Left lung (tissue), 10 donors: ENCODE measurements around the gene ZNF423. TPM values are rescaled to one million over a fixed set of nuclear protein-coding genes. Genes with fewer than 3 reads are reported as not detected.

Source experiments
- ATAC-seq: fragments of 200-7000 bp; cut with Tn5 transposase; one replicate; pipeline ENCODE4 v1.9.1; 2020; ENCODE audit warnings: moderate library complexity
- DNase-seq, 4 donors: peaks; one replicate each; pipeline ENCODE4 v3.0.0-alpha.2; 2013 to 2020
- H3K27ac ChIP-seq, 2 donors: fragments of 200-600 bp; sonication (generic) in 1 of 2; one replicate each; pipeline versions ENCODE4 v1.5.0 to v1.8.0; 2020 to 2021
- H3K27me3 ChIP-seq, 2 donors: fragments of 200-600 bp; sonication (generic) in 1 of 2; one replicate each; pipeline versions ENCODE4 v1.5.0 to v1.8.0; 2020 to 2021
- H3K36me3 ChIP-seq, 2 donors: fragments of 200-600 bp; sonication (generic) in 1 of 2; one replicate each; pipeline versions ENCODE4 v1.5.0 to v1.8.0; 2020 to 2021
- H3K4me1 ChIP-seq, 2 donors: fragments of 200-600 bp; one replicate each; pipeline ENCODE4 v1.8.0; 2021
- H3K4me3 ChIP-seq, 2 donors: fragments of 200-600 bp; sonication (generic) in 1 of 2; one replicate each; pipeline versions ENCODE4 v1.5.0 to v1.8.0; 2020 to 2021; ENCODE audit warnings: mild to moderate bottlenecking in 1 of 2
- H3K9me3 ChIP-seq, 2 donors: fragments of 200-600 bp; sonication (generic) in 1 of 2; one replicate each; pipeline versions ENCODE4 v1.5.0 to v1.8.0; 2020 to 2021
- intact Hi-C, 2 donors: fragments of 100-400 bp; cut with DNase I; formaldehyde crosslinking; loops; one replicate each; pipeline versions ENCODE4 v1.11.2 to v1.14.2; 2022
- polyA plus RNA-seq, 6 donors: library from polyadenylated mRNA; unstranded; fragments of 120-200 nt; gene quantifications; one replicate each; pipeline ENCODE4 v1.2.1, GENCODE V29; 2013; ENCODE audit not compliant: insufficient read length in 6 of 6
- total RNA-seq, 2 donors: library from RNA; stranded (reverse); fragmentation: NEBNext Ultra II Directional; extraction: Animal tissue kit (Norgen Biotek cat#: 25700); gene quantifications; one replicate each; pipeline ENCODE4 v1.2.1, GENCODE V29; 2021
- TF ChIP-seq, protein P1 (sequence below), 2 donors: fragments of 200-600 bp; sonication (generic) in 1 of 2; IDR thresholded peaks; one replicate each; pipeline versions ENCODE4 v1.5.0 to v1.8.0; 2021; ENCODE audit warnings: antibody characterized with exemption in 2 of 2
- donor health status: DM: no; HTN: yes; CAD: no.
- donor health status: DM: no; HTN: no; CAD: no.

Gene ZNF423
- total and polyA plus RNA-seq, 8 donors, result 7.8 to 30.5 (median 26.6) TPM

- H3K27ac ChIP-seq, result no peak overlapping the region
- H3K4me1 ChIP-seq, result peaks cover 0 to 5% of the 10 kb centered on the region in 2 donors
- H3K36me3 ChIP-seq, result no peaks in the 10 kb centered on the region
- ATAC-seq (no peak), DNase-seq (peak in 1 of 4 donors; percentile 10)
- H3K9me3 ChIP-seq, result no peaks in the 10 kb centered on the region
- intact Hi-C loops, result no loop called here
- peaks cover 0 to 15% of the 10 kb centered on the region in 2 donors for H3K27me3 ChIP-seq
- TF ChIP-seq, protein P1, sequence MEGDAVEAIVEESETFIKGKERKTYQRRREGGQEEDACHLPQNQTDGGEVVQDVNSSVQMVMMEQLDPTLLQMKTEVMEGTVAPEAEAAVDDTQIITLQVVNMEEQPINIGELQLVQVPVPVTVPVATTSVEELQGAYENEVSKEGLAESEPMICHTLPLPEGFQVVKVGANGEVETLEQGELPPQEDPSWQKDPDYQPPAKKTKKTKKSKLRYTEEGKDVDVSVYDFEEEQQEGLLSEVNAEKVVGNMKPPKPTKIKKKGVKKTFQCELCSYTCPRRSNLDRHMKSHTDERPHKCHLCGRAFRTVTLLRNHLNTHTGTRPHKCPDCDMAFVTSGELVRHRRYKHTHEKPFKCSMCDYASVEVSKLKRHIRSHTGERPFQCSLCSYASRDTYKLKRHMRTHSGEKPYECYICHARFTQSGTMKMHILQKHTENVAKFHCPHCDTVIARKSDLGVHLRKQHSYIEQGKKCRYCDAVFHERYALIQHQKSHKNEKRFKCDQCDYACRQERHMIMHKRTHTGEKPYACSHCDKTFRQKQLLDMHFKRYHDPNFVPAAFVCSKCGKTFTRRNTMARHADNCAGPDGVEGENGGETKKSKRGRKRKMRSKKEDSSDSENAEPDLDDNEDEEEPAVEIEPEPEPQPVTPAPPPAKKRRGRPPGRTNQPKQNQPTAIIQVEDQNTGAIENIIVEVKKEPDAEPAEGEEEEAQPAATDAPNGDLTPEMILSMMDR (IDR thresholded peaks at IDR 0.05), result no peak
- no peak overlapping the region for H3K4me3 ChIP-seq
These were observed 370.2 kb downstream of the ZNF423 start for GRCh38 chr16:49485663-49486062.

- H3K4me1 ChIP-seq, result peaks cover 0 to 5% of the 10 kb centered on the region in 2 donors
- ATAC-seq (no peak), DNase-seq (peak in 1 of 4 donors; percentile 6)
- H3K27ac ChIP-seq, result no peak overlapping the region
- TF ChIP-seq, protein P1 (IDR thresholded peaks at IDR 0.05), result no peak
- no peaks in the 10 kb centered on the region for H3K9me3 ChIP-seq
- no peaks in the 10 kb centered on the region for H3K36me3 ChIP-seq
- H3K4me3 ChIP-seq, result no peak overlapping the region
- H3K27me3 ChIP-seq, result peaks cover 0 to 15% of the 10 kb centered on the region in 2 donors
- intact Hi-C loops, result no loop called here
These were observed 371.0 kb downstream of the ZNF423 start for GRCh38 chr16:49484936-49485335.

DNA sequence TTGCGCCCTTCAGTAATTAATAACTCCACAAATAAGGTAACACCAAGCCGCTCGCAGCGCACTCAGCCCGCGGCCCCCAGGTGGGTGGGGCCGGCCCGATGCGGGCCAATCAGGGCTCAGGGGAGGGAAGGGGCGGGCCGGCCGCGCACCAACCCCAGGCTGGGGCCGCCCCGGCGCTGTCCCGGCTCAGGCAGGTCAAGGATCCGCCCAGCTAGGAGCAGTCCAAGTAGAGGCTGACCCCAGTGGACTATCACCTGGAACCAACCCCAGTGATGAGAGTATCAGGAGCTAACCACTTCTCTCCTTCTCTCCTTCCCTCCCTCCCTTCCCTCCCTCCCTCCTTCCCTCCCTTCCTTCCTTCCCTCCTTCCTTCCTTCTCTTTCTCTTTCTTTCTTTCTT, 371.5 kb downstream of the ZNF423 start:
- Histone ChIP-seq H3K4me3 (no peak overlapping the region), H3K27ac (no peak overlapping the region), H3K36me3 (no peaks in the 10 kb centered on the region), H3K4me1 (peaks cover 0 to 5% of the 10 kb centered on the region in 2 donors), H3K9me3 (no peaks in the 10 kb centered on the region), H3K27me3 (peaks cover 0 to 15% of the 10 kb centered on the region in 2 donors)
- TF ChIP-seq, protein P1 (IDR thresholded peaks at IDR 0.05), result no peak
- DNase-seq (peak; percentile 26 to 84 (median 36)), ATAC-seq (peak; percentile 98)
- intact Hi-C loops, result no loop called here

- H3K27ac ChIP-seq, result no peak overlapping the region
- TF ChIP-seq, protein P1 (IDR thresholded peaks at IDR 0.05), result no peak
- no peaks in the 10 kb centered on the region for H3K9me3 ChIP-seq
- peaks cover 0 to 5% of the 10 kb centered on the region in 2 donors for H3K4me1 ChIP-seq
- H3K4me3 ChIP-seq, result no peak overlapping the region
- ATAC-seq (no peak), DNase-seq (peak in 1 of 4 donors; percentile 10)
- H3K27me3 ChIP-seq, result peaks cover 0 to 15% of the 10 kb centered on the region in 2 donors
- no peaks in the 10 kb centered on the region for H3K36me3 ChIP-seq
- intact Hi-C loops, result no loop called here
These were observed 372.1 kb downstream of the ZNF423 start for GRCh38 chr16:49483651-49484450.

DNA sequence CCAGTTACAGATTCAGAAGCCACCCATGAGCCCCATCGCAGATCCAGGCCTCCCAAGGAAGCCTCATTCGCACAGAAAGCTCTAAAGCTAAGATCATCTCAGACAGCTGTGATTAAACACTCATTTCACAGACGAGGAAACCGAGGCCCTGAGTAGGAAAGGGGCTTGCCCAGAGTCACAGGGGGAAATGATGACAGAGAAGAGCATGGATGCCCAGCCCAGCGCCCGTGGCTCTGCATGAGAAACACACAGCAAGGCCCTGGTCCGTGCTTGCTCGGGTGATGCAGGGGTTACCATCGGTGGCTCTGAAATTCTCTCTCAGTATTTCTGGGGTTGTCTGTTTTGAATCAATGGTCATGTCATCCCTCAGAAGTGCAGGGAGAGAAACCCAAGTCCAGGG, 372.7 kb downstream of the ZNF423 start:
- intact Hi-C loops, result no loop called here
- ATAC-seq, result no peak
- no peaks in the 10 kb centered on the region for H3K9me3 ChIP-seq
- TF ChIP-seq, protein P1 (IDR thresholded peaks at IDR 0.05), result no peak
- no peak overlapping the region for H3K27ac ChIP-seq
- peaks cover 0 to 5% of the 10 kb centered on the region in 2 donors for H3K4me1 ChIP-seq
- no peak overlapping the region for H3K4me3 ChIP-seq
- no peaks in the 10 kb centered on the region for H3K36me3 ChIP-seq
- peaks cover 0 to 15% of the 10 kb centered on the region in 2 donors for H3K27me3 ChIP-seq
- DNase-seq, result peak in 1 of 4 donors; percentile 10
